ENCODE measurements around the gene ALOX15. TPM values are rescaled to one million over a fixed set of nuclear protein-coding genes. Genes with fewer than 3 reads are reported as not detected.

ALOX15 gene
- total RNA-seq, 1 donor from 2014 or later, result 4.9 TPM

GRCh38 chr17:4676791-4677190 lies 35.3 kb upstream of the ALOX15 start:
- no peaks in the 10 kb centered on the region for H3K27me3 Mint-ChIP-seq
- no peak overlapping the region for H3K4me3 Mint-ChIP-seq
- H3K27ac Mint-ChIP-seq, result no peak overlapping the region
- no peaks in the 10 kb centered on the region for H3K4me1 Mint-ChIP-seq (ENCODE audit: unreplicated experiment)
- DNase-seq (ENCODE audit: extremely low spot score, unreplicated experiment), result no peak
- H3K9me3 Mint-ChIP-seq, result no peaks in the 10 kb centered on the region
- no peak for TF ChIP-seq CTCF (conservative IDR thresholded peaks at IDR 0.05)
- peaks cover 15% of the 10 kb centered on the region for H3K36me3 Mint-ChIP-seq

GRCh38 chr17:4675791-4676190 lies 34.3 kb upstream of the ALOX15 start:
- H3K4me3 Mint-ChIP-seq, result no peak overlapping the region
- H3K36me3 Mint-ChIP-seq, result peaks cover 18% of the 10 kb centered on the region
- no peaks in the 10 kb centered on the region for H3K27me3 Mint-ChIP-seq
- H3K27ac Mint-ChIP-seq, result no peak overlapping the region
- no peak for DNase-seq (ENCODE audit: extremely low spot score, unreplicated experiment)
- no peaks in the 10 kb centered on the region for H3K4me1 Mint-ChIP-seq (ENCODE audit: unreplicated experiment)
- no peaks in the 10 kb centered on the region for H3K9me3 Mint-ChIP-seq
- TF ChIP-seq CTCF (conservative IDR thresholded peaks at IDR 0.05), result no peak

GRCh38 chr17:4674685-4674998 lies 33.2 kb upstream of the ALOX15 start:
- peaks cover 12% of the 10 kb centered on the region for H3K36me3 Mint-ChIP-seq
- H3K27me3 Mint-ChIP-seq, result no peaks in the 10 kb centered on the region
- no peak for DNase-seq (ENCODE audit: extremely low spot score, unreplicated experiment)
- TF ChIP-seq CTCF (conservative IDR thresholded peaks at IDR 0.05), result no peak
- no peaks in the 10 kb centered on the region for H3K4me1 Mint-ChIP-seq (ENCODE audit: unreplicated experiment)
- H3K27ac Mint-ChIP-seq, result no peak overlapping the region
- no peaks in the 10 kb centered on the region for H3K9me3 Mint-ChIP-seq
- H3K4me3 Mint-ChIP-seq, result no peak overlapping the region

- no peaks in the 10 kb centered on the region for H3K4me1 Mint-ChIP-seq (ENCODE audit: unreplicated experiment)
- no peak overlapping the region for H3K27ac Mint-ChIP-seq
- H3K4me3 Mint-ChIP-seq, result no peak overlapping the region
- no peaks in the 10 kb centered on the region for H3K27me3 Mint-ChIP-seq
- TF ChIP-seq CTCF (conservative IDR thresholded peaks at IDR 0.05), result no peak
- peaks cover 16% of the 10 kb centered on the region for H3K36me3 Mint-ChIP-seq
- H3K9me3 Mint-ChIP-seq, result no peaks in the 10 kb centered on the region
- DNase-seq (ENCODE audit: extremely low spot score, unreplicated experiment), result no peak
These were observed 32.7 kb upstream of the ALOX15 start for GRCh38 chr17:4673986-4674684.

GRCh38 chr17:4673169-4673568 lies 31.7 kb upstream of the ALOX15 start:
- TF ChIP-seq CTCF (conservative IDR thresholded peaks at IDR 0.05), result no peak
- Mint-ChIP-seq H3K36me3 (peaks cover 16% of the 10 kb centered on the region), H3K27me3 (no peaks in the 10 kb centered on the region), H3K4me3 (no peak overlapping the region), H3K4me1 (ENCODE audit: unreplicated experiment) (no peaks in the 10 kb centered on the region), H3K27ac (no peak overlapping the region), H3K9me3 (no peaks in the 10 kb centered on the region)
- no peak for DNase-seq (ENCODE audit: extremely low spot score, unreplicated experiment)

- peaks cover 16% of the 10 kb centered on the region for H3K36me3 Mint-ChIP-seq
- no peak for TF ChIP-seq CTCF (conservative IDR thresholded peaks at IDR 0.05)
- H3K9me3 Mint-ChIP-seq, result no peaks in the 10 kb centered on the region
These were observed 31.3 kb upstream of the ALOX15 start for GRCh38 chr17:4672751-4673150.

More at GRCh38 chr17:4672751-4673150, 31.3 kb upstream of the ALOX15 start:
- Mint-ChIP-seq H3K27ac (no peak overlapping the region), H3K4me3 (no peak overlapping the region), H3K4me1 (ENCODE audit: unreplicated experiment) (no peaks in the 10 kb centered on the region), H3K27me3 (no peaks in the 10 kb centered on the region)
- DNase-seq (ENCODE audit: extremely low spot score, unreplicated experiment), result no peak

Data from type B pancreatic cell (in vitro differentiated cells).